Pons (tissue), 1 donor: ENCODE measurements around the gene CYLD.

ENCODE experiments used
- DNase-seq: peaks from one replicate; pipeline ENCODE4 v3.0.0-alpha.2; 2016; ENCODE audit warnings: low spot score

Gene CYLD

GRCh38 chr16:50820225-50820624, 78.3 kb downstream of the CYLD start:
- DNase-seq = no peak

GRCh38 chr16:50821586-50821985, 79.7 kb downstream of the CYLD start:
- no peak for DNase-seq

- DNase-seq = no peak
Observed at GRCh38 chr16:50822671-50823070, 80.8 kb downstream of the CYLD start.

- no peak for DNase-seq
Observed at GRCh38 chr16:50826797-50827316, 85.0 kb downstream of the CYLD start.

GRCh38 chr16:50828164-50828702, 86.3 kb downstream of the CYLD start:
- DNase-seq = no peak

- no peak for DNase-seq
Observed at GRCh38 chr16:50830698-50831097, 88.8 kb downstream of the CYLD start.

- DNase-seq = no peak
Observed at GRCh38 chr16:50831751-50832150, 89.9 kb downstream of the CYLD start.

- DNase-seq = no peak
Observed at GRCh38 chr16:50833929-50834328, 92.0 kb downstream of the CYLD start.

- no peak for DNase-seq
Observed at GRCh38 chr16:50834701-50835100, 92.8 kb downstream of the CYLD start.

GRCh38 chr16:50835358-50836060, 93.6 kb downstream of the CYLD start:
- no peak for DNase-seq

GRCh38 chr16:50836121-50836621, 94.3 kb downstream of the CYLD start:
- DNase-seq = peak; percentile 99

- no peak for DNase-seq
Observed at GRCh38 chr16:50837324-50837723, 95.4 kb downstream of the CYLD start.

GRCh38 chr16:50838165-50838564, 96.3 kb downstream of the CYLD start:
- DNase-seq = no peak

- DNase-seq = no peak
Observed at GRCh38 chr16:50838885-50839284, 97.0 kb downstream of the CYLD start.

- DNase-seq = no peak
Observed at GRCh38 chr16:50839356-50839755, 97.5 kb downstream of the CYLD start.

- peak; percentile 46 for DNase-seq
Observed at GRCh38 chr16:50839920-50840729, 98.2 kb downstream of the CYLD start.

- DNase-seq = no peak
Observed at GRCh38 chr16:50841081-50841886, 99.4 kb downstream of the CYLD start.

GRCh38 chr16:50842013-50842505, 100.2 kb downstream of the CYLD start:
- no peak for DNase-seq

GRCh38 chr16:50842589-50842988, 100.7 kb downstream of the CYLD start:
- DNase-seq = no peak

GRCh38 chr16:50844840-50845239, 103.0 kb downstream of the CYLD start:
- DNase-seq = no peak

GRCh38 chr16:50845296-50845695, 103.4 kb downstream of the CYLD start:
- DNase-seq = no peak

GRCh38 chr16:50846511-50846910, 104.6 kb downstream of the CYLD start:
- no peak for DNase-seq
